ENCODE measurements around the gene ZC3H6.

Gene ZC3H6

GRCh38 chr2:112243233-112243632 lies 32.2 kb upstream of the ZC3H6 start:
- DNase-seq, result no peak
- no peaks in the 10 kb centered on the region for H3K9me3 ChIP-seq
- H3K4me1 ChIP-seq, result no peaks in the 10 kb centered on the region
- intact Hi-C loops (cut with DNase I; ENCODE audit: low total_unique reads), result no loop called here
- H3K27me3 ChIP-seq, result no peaks in the 10 kb centered on the region
- TF ChIP-seq CTCF (IDR thresholded peaks at IDR 0.05), result no peak
- no peak overlapping the region for H3K27ac ChIP-seq
- peaks cover 14 to 37% (median 24%) of the 10 kb centered on the region in 3 donors for H3K36me3 ChIP-seq
- H3K4me3 ChIP-seq, result no peak overlapping the region

DNA sequence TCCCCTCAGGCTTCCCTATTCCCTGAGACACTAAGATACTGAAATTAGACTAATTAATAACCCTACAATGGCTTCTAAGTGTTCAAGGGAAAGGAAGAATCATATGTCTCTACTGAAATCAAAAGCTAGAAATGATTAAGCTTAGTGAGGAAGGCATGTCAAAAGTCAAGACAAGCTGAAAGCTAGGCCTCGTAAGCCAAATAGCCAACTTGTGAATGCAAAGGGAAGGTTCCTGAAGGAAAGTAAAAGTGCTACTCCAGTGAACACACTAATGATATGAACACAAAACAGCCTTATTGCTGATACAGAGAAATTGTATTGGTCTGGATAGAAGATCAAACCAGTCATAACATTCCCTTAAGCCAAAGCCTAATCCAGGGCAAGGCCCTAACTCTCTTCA lies 30.5 kb upstream of the ZC3H6 start:
- H3K4me3 ChIP-seq, result no peak overlapping the region
- peaks cover 14 to 51% (median 38%) of the 10 kb centered on the region in 3 donors for H3K36me3 ChIP-seq
- no peak overlapping the region for H3K27ac ChIP-seq
- H3K4me1 ChIP-seq, result no peaks in the 10 kb centered on the region
- no peak for TF ChIP-seq CTCF (IDR thresholded peaks at IDR 0.05)
- no peaks in the 10 kb centered on the region for H3K27me3 ChIP-seq
- no peaks in the 10 kb centered on the region for H3K9me3 ChIP-seq
- DNase-seq, result no peak
- intact Hi-C loops (cut with DNase I; ENCODE audit: low total_unique reads), result no loop called here

DNA sequence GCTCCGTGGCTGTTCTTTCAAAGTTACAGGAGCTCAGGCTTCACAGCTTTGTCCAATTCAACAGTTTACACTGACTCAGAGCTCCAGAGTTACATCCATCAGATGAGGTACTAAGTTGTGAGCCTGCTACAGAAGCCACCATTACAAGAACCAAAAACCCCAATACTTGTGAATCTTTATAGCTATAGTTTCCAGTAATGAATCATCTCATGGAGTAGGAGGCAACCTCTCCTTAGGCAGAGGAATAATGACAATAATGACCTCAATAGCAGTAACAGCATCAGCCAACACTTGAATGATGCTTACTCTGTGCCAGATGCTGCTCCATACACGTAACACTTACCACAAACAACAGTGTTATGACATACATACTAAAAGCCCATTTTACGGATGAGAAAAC lies 24.1 kb upstream of the ZC3H6 start:
- no peaks in the 10 kb centered on the region for H3K27me3 ChIP-seq
- H3K36me3 ChIP-seq, result peaks cover 7 to 34% (median 29%) of the 10 kb centered on the region in 3 donors
- intact Hi-C loops (cut with DNase I; ENCODE audit: low total_unique reads), result loop anchor here (10.0 kb wide), 1 partner anchor 184 kb away; the partner anchor contains the start of gene RGPD8
- no peak overlapping the region for H3K4me3 ChIP-seq
- H3K27ac ChIP-seq, result no peak overlapping the region
- H3K9me3 ChIP-seq, result no peaks in the 10 kb centered on the region
- H3K4me1 ChIP-seq, result peaks cover 0 to 11% (median 8%) of the 10 kb centered on the region in 4 donors
- TF ChIP-seq CTCF (IDR thresholded peaks at IDR 0.05), result no peak
- DNase-seq, result no peak

DNA sequence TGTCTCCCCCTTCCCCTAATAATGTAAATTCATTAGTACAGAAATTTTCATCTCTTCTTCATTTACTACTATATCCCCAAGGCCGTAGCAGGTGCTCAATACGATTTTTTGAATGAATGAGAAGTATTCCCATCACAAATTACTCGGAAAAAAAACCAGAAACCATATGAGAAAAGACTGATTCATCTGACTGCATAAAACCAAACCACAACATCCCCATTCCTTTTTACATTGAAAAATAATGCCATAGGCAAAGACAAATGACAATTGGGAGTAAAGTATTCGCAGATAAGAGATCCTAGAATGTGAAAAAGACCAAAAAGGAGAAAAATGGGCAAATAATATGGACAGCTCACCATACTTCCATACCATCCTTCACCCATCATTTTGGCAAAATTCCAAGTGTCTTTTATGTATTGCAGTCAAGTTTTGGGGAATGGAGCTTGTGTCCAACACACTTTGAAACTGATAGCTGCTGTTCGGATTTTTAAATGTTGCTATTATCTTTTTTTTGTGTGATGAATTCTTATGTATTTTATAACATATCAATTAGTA lies 22.1 kb upstream of the ZC3H6 start:
- intact Hi-C loops (cut with DNase I; ENCODE audit: low total_unique reads), result loop anchor here (10.0 kb wide), 1 partner anchor 181 kb away; the partner anchor contains the start of gene RGPD8
- Histone ChIP-seq H3K36me3 (peaks cover 0 to 14% (median 13%) of the 10 kb centered on the region in 3 donors), H3K27ac (no peak overlapping the region), H3K27me3 (no peaks in the 10 kb centered on the region), H3K4me3 (no peak overlapping the region), H3K4me1 (peaks cover 0 to 11% (median 8%) of the 10 kb centered on the region in 4 donors), H3K9me3 (no peaks in the 10 kb centered on the region)
- DNase-seq, result no peak
- no peak for TF ChIP-seq CTCF (IDR thresholded peaks at IDR 0.05)

- no peak for TF ChIP-seq CTCF (IDR thresholded peaks at IDR 0.05)
- intact Hi-C loops (cut with DNase I; ENCODE audit: low total_unique reads), result loop anchor here (5.0 to 10.0 kb wide), 2 partner anchors 132 to 180 kb away; partner anchors contain the start of gene RGPD8
These were observed 20.7 kb upstream of the ZC3H6 start, which contains the start of gene ZC3H8 for GRCh38 chr2:112254466-112255240. TSS of gene ZC3H8 (minus strand) at chr2:112255042. CDS start at chr2:112254981, 61 bp downstream.

More at GRCh38 chr2:112254466-112255240, 20.7 kb upstream of the ZC3H6 start, which contains the start of gene ZC3H8:
- H3K36me3 ChIP-seq, result peaks cover 0 to under 1% (median under 1%) of the 10 kb centered on the region in 3 donors
- no peaks in the 10 kb centered on the region for H3K27me3 ChIP-seq
- H3K4me3 ChIP-seq, result peak within 1 kb of the TSS; percentile 62 to 68
- peak within 1 kb of the TSS; percentile 70 for H3K27ac ChIP-seq
- H3K9me3 ChIP-seq, result no peaks in the 10 kb centered on the region
- peak; percentile 89 to 96 for DNase-seq
- peaks cover 0 to 14% (median 9%) of the 10 kb centered on the region in 4 donors for H3K4me1 ChIP-seq
